Caco-2 (cell line): ENCODE data around the gene FBXL20. TPM values are rescaled to one million over a fixed set of nuclear protein-coding genes. Genes with fewer than 3 reads are reported as not detected.

ENCODE experiments used
- BruUV-seq: library from RNA; stranded (reverse); fragments of 400-500 nt; replicated peaks from 2 replicates; lab custom pipeline; 2021; lab: Mats Ljungman, UMichigan
- CTCF ChIA-PET: fragments of 300-600 bp; sonication (Branson Sonifier 250); formaldehyde crosslinking; loops from one replicate; lab custom pipeline; 2022; ENCODE audit warnings: antibody characterized with exemption; lab: Charles Lee
- POLR2A ChIA-PET: fragments of 300-600 bp; sonication (Branson Sonifier 250); formaldehyde crosslinking; loops from one replicate; lab custom pipeline; 2022; ENCODE audit warnings: antibody characterized with exemption; lab: Charles Lee
- DNase-seq, 2 experiments: peaks; one replicate each; pipeline versions ENCODE4 v3.0.0 to v3.0.0-alpha.2; 2020 to 2022
- H3K27me3 ChIP-seq: replicated peaks from 2 replicates; pipeline ENCODE4 v1.6.0; 2011; ENCODE audit warnings: low read length; ENCODE audit not compliant: control insufficient read depth, insufficient read depth
- H3K36me3 ChIP-seq: 2 replicates; pipeline ENCODE4 v1.5.1; 2011; ENCODE audit warnings: low read length; ENCODE audit not compliant: control insufficient read depth, insufficient read depth
- H3K4me1 ChIP-seq: fragments of 250-450 bp; sonication (Bioruptor Pico); 2 replicates; pipeline ENCODE4 v1.5.1; 2020; ENCODE audit warnings: mild to moderate bottlenecking
- H3K4me3 ChIP-seq: 2 replicates; pipeline ENCODE4 v1.5.1; 2011; ENCODE audit warnings: low read depth, mild to moderate bottlenecking, control low read depth, low read length
- H3K9me3 ChIP-seq: fragments of 250-450 bp; sonication (Bioruptor Pico); 2 replicates; pipeline ENCODE4 v1.5.1; 2020; ENCODE audit warnings: mild to moderate bottlenecking, moderate library complexity
- H3K27ac Mint-ChIP-seq: one replicate; pipeline ENCODE4 v1.8.0; 2022; ENCODE audit warnings: mixed read lengths; ENCODE audit not compliant: unreplicated experiment
- H3K27me3 Mint-ChIP-seq: one replicate; pipeline ENCODE4 v1.8.0; 2022; ENCODE audit warnings: mixed read lengths; ENCODE audit not compliant: insufficient read depth, unreplicated experiment
- H3K36me3 Mint-ChIP-seq: one replicate; pipeline ENCODE4 v1.8.0; 2022; ENCODE audit warnings: mild to moderate bottlenecking, mixed read lengths; ENCODE audit not compliant: insufficient read depth, unreplicated experiment
- H3K4me1 Mint-ChIP-seq: one replicate; pipeline ENCODE4 v1.8.0; 2022; ENCODE audit warnings: low read depth, mixed read lengths; ENCODE audit not compliant: unreplicated experiment
- H3K4me3 Mint-ChIP-seq: one replicate; pipeline ENCODE4 v1.8.0; 2022; ENCODE audit warnings: mild to moderate bottlenecking, moderate library complexity, mixed read lengths; ENCODE audit not compliant: unreplicated experiment
- H3K9me3 Mint-ChIP-seq: one replicate; pipeline ENCODE4 v1.8.0; 2022; ENCODE audit warnings: mixed read lengths; ENCODE audit not compliant: unreplicated experiment
- CTCF ChIP-seq, 2 experiments: fragments of 200-600 bp in 1 of 2; IDR thresholded peaks; 1 replicate in 1 of 2; 2 replicates in 1 of 2; pipeline versions ENCODE4 v1.5.1 to v1.8.0; 2011 to 2022; ENCODE audit warnings: antibody characterized with exemption in 1 of 2, control low read depth in 1 of 2, inconsistent platforms in 1 of 2, low read depth in 1 of 2, low read length in 1 of 2, mild to moderate bottlenecking in 1 of 2, moderate library complexity in 1 of 2; ENCODE audit not compliant: insufficient read depth in 1 of 2, severe bottlenecking in 1 of 2, unreplicated experiment in 1 of 2
- intact Hi-C: fragments of 100-400 bp; cut with micrococcal nuclease; formaldehyde crosslinking; loops from one replicate; pipeline ENCODE4 v1.10.0; 2022; ENCODE audit not compliant: unreplicated experiment
- total RNA-seq: library from RNA; stranded (reverse); gene quantifications from 2 replicates; pipeline ENCODE4 v1.2.3, GENCODE V29; 2022

The FBXL20 gene
- total RNA-seq, 1 experiment from 2014 or later = 12.6 TPM

- intact Hi-C loops = no loop called here
- POLR2A ChIA-PET = no interaction called here
Measured at GRCh38 chr17:39393736-39394135, 7.7 kb downstream of the FBXL20 start.

GRCh38 chr17:39391448-39391847 lies 10.0 kb downstream of the FBXL20 start:
- intact Hi-C loops = no loop called here
- H3K27ac Mint-ChIP-seq = no peak overlapping the region
- no peak overlapping the region for H3K4me3 Mint-ChIP-seq
- no peaks in the 10 kb centered on the region for H3K36me3 Mint-ChIP-seq
- Histone ChIP-seq H3K4me3 (no peak overlapping the region), H3K27me3 (no peaks in the 10 kb centered on the region), H3K4me1 (no peaks in the 10 kb centered on the region), H3K9me3 (no peaks in the 10 kb centered on the region), H3K36me3 (no peaks in the 10 kb centered on the region)
- TF ChIP-seq CTCF (IDR thresholded peaks at IDR 0.05; ENCODE audit: insufficient read depth in 1 of 2, low read depth in 1 of 2, low read length in 1 of 2, severe bottlenecking in 1 of 2, unreplicated experiment in 1 of 2) = no peak
- ChIA-PET POLR2A (no interaction called here), CTCF (no interaction called here)
- no peaks in the 10 kb centered on the region for H3K27me3 Mint-ChIP-seq
- no peak for DNase-seq
- no peaks in the 10 kb centered on the region for H3K4me1 Mint-ChIP-seq
- no TSS peak for BruUV-seq
- no peaks in the 10 kb centered on the region for H3K9me3 Mint-ChIP-seq

More at GRCh38 chr17:39393736-39394135, 7.7 kb downstream of the FBXL20 start:
- no peaks in the 10 kb centered on the region for H3K27me3 ChIP-seq
- Mint-ChIP-seq H3K27me3 (no peaks in the 10 kb centered on the region), H3K9me3 (no peaks in the 10 kb centered on the region), H3K36me3 (no peaks in the 10 kb centered on the region), H3K27ac (no peak overlapping the region), H3K4me3 (no peak overlapping the region), H3K4me1 (no peaks in the 10 kb centered on the region)
- H3K4me1 ChIP-seq = no peaks in the 10 kb centered on the region
- no peaks in the 10 kb centered on the region for H3K9me3 ChIP-seq
- no peaks in the 10 kb centered on the region for H3K36me3 ChIP-seq
- CTCF ChIA-PET = no interaction called here
- BruUV-seq = no TSS peak
- DNase-seq = no peak
- no peak for TF ChIP-seq CTCF (IDR thresholded peaks at IDR 0.05; ENCODE audit: insufficient read depth in 1 of 2, low read depth in 1 of 2, low read length in 1 of 2, severe bottlenecking in 1 of 2, unreplicated experiment in 1 of 2)
- H3K4me3 ChIP-seq = no peak overlapping the region

GRCh38 chr17:39385040-39385439 lies 16.4 kb downstream of the FBXL20 start:
- Histone ChIP-seq H3K4me3 (no peak overlapping the region), H3K36me3 (no peaks in the 10 kb centered on the region), H3K27me3 (no peaks in the 10 kb centered on the region), H3K9me3 (no peaks in the 10 kb centered on the region), H3K4me1 (no peaks in the 10 kb centered on the region)
- TF ChIP-seq CTCF (IDR thresholded peaks at IDR 0.05; ENCODE audit: insufficient read depth in 1 of 2, low read depth in 1 of 2, low read length in 1 of 2, severe bottlenecking in 1 of 2, unreplicated experiment in 1 of 2) = no peak
- Mint-ChIP-seq H3K36me3 (no peaks in the 10 kb centered on the region), H3K4me3 (no peak overlapping the region), H3K4me1 (no peaks in the 10 kb centered on the region), H3K9me3 (no peaks in the 10 kb centered on the region), H3K27me3 (no peaks in the 10 kb centered on the region), H3K27ac (no peak overlapping the region)
- ChIA-PET CTCF (interaction anchor here (0.6 kb wide), 1 partner anchor 39 kb away, joined by 3 read pairs; no protein-coding TSS in a partner anchor), POLR2A (no interaction called here)
- no TSS peak for BruUV-seq
- intact Hi-C loops = no loop called here
- no peak for DNase-seq
